Measurements from ENCODE around the gene FNDC8. TPM values are rescaled to one million over a fixed set of nuclear protein-coding genes. Genes with fewer than 3 reads are reported as not detected.

Gene FNDC8
- total RNA-seq (not detected), polyA plus RNA-seq (under 1 TPM in 1 of 3 donors, not detected in 2; 0.10 TPM)
- long read RNA-seq, donor 1 = 0 reads
- long read RNA-seq, donor 2 = 0 reads

GRCh38 chr17:35121315-35121714 is at the start of gene FNDC8:
Gene FNDC8, plus strand, starts transcription at chr17:35121615. Its CDS starts 79 bp downstream, at chr17:35121694.
- Histone ChIP-seq H3K27me3 (replicated peaks in 1 of 7) (no peaks in the 10 kb centered on the region), H3K4me3 (no peak within 1 kb of the TSS), H3K9me3 (no peaks in the 10 kb centered on the region), H3K4me1 (peaks cover 12 to 42% (median 28%) of the 10 kb centered on the region in 6 donors), H3K36me3 (peaks cover 0 to 7% (median 0%) of the 10 kb centered on the region in 6 donors), H3K27ac (no peak within 1 kb of the TSS)
- 92 to 98% (median 93%) methylated on average over 3 of the region's 3 CpGs for WGBS, 5 donors
- TF ChIP-seq CTCF (IDR thresholded peaks at IDR 0.05 in 8 of 11, conservative IDR thresholded peaks at IDR 0.05 in 3 of 11) = no peak
- no peak for TF ChIP-seq POLR2AphosphoS5 (IDR thresholded peaks at IDR 0.05)
- no peak for TF ChIP-seq POLR2A (IDR thresholded peaks at IDR 0.05)
- no peak for DNase-seq
- intact Hi-C loops (cut with DNase I; ENCODE audit: low total_unique reads) = loop anchor here (5.0 kb wide), 1 partner anchor 579 kb away; no protein-coding TSS in a partner anchor

- H3K4me1 ChIP-seq = peaks cover 4 to 87% (median 49%) of the 10 kb centered on the region in 6 donors
- DNase-seq = no peak
- no peak overlapping the region for H3K4me3 ChIP-seq
- no peak for TF ChIP-seq CTCF (IDR thresholded peaks at IDR 0.05 in 8 of 11, conservative IDR thresholded peaks at IDR 0.05 in 3 of 11)
- TF ChIP-seq POLR2A (IDR thresholded peaks at IDR 0.05) = no peak
- peaks cover 0 to 26% (median 0%) of the 10 kb centered on the region in 6 donors for H3K36me3 ChIP-seq
- 63 to 77% (median 72%) methylated on average over 3 of the region's 3 CpGs for WGBS, 5 donors
- no peaks in the 10 kb centered on the region for H3K27me3 ChIP-seq (replicated peaks in 1 of 7)
- H3K27ac ChIP-seq = peak overlapping the region in 4 of 8 donors; percentile 47 to 67 (median 61)
- H3K9me3 ChIP-seq = no peaks in the 10 kb centered on the region
- intact Hi-C loops (cut with DNase I; ENCODE audit: low total_unique reads) = no loop called here
Observed at GRCh38 chr17:35073183-35073790, 48.1 kb upstream of the FNDC8 start.

- intact Hi-C loops (cut with DNase I; ENCODE audit: low total_unique reads) = no loop called here
- no peak for DNase-seq
- TF ChIP-seq CTCF (IDR thresholded peaks at IDR 0.05 in 8 of 11, conservative IDR thresholded peaks at IDR 0.05 in 3 of 11) (no peak), POLR2A (IDR thresholded peaks at IDR 0.05) (no peak), POLR2AphosphoS5 (IDR thresholded peaks at IDR 0.05) (no peak)
- 61 to 78% (median 68%) methylated on average over 5 of the region's 5 CpGs for WGBS, 5 donors
- Histone ChIP-seq H3K4me1 (peaks cover 3 to 79% (median 40%) of the 10 kb centered on the region in 6 donors), H3K4me3 (no peak overlapping the region), H3K36me3 (peaks cover 0 to 20% (median 0%) of the 10 kb centered on the region in 6 donors), H3K27me3 (replicated peaks in 1 of 7) (no peaks in the 10 kb centered on the region), H3K9me3 (no peaks in the 10 kb centered on the region), H3K27ac (peak overlapping the region in 4 of 8 donors; percentile 47 to 67 (median 61))
Observed at GRCh38 chr17:35073991-35074627, 47.3 kb upstream of the FNDC8 start.

All from spleen (tissue), 13 donors.